HepG2 (cell line): Measurements from ENCODE around the gene BMPER.

Experiments used
- CHD2 ChIP-seq: IDR thresholded peaks from 2 replicates; pipeline ENCODE4 v1.6.1; 2011; ENCODE audit warnings: low read depth, low read length, improper control_type of control experiment
- PTBP1 ChIP-seq: fragments of 200-400 bp; formaldehyde crosslinking; IDR thresholded peaks from 2 replicates; pipeline ENCODE4 v1.6.1; 2018; ENCODE audit warnings: low read length, low read depth; ENCODE audit not compliant: poor library complexity, severe bottlenecking
- ZNF225 ChIP-seq: sonication (generic); formaldehyde crosslinking; IDR thresholded peaks from 2 replicates; pipeline ENCODE4 v1.4.0; 2020; ENCODE audit warnings: mild to moderate bottlenecking, missing genetic modification reagents
- ZNF572 ChIP-seq: sonication (generic); formaldehyde crosslinking; IDR thresholded peaks from 2 replicates; pipeline ENCODE4 v1.5.1; 2020; ENCODE audit warnings: mild to moderate bottlenecking, missing genetic modification reagents
- ZNF670 ChIP-seq: sonication (generic); formaldehyde crosslinking; IDR thresholded peaks from 2 replicates; pipeline ENCODE4 v1.8.0; 2022; ENCODE audit warnings: mild to moderate bottlenecking, missing genetic modification reagents, borderline replicate concordance
- TF ChIP-seq, protein P1 (sequence below): sonication (generic); formaldehyde crosslinking; IDR thresholded peaks from 2 replicates; pipeline ENCODE4 v1.4.0; 2020; ENCODE audit warnings: low read depth, mild to moderate bottlenecking, missing genetic modification reagents
- TF ChIP-seq, protein P2 (sequence below): sonication (generic); IDR thresholded peaks from 2 replicates; pipeline ENCODE4 v1.6.1; 2016; ENCODE audit warnings: low read depth, borderline replicate concordance

DNA sequence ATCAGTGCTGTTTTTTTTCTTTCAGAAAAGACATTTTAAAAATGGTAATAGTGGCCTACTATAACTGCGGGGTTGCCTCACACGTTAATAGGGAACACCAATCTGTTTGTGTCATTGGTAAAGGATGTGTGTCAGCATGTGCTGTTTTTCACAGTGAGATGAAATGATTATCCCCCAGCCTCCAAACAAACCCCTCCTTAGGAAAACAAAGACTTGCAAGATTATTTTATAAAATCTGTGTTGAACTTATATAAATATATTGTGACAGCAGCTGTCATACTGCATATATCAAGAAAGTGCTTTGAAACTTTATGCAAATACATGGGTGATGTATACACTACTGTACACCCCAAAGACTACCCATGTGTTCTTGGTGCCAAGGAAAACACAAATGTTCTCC, 125.8 kb downstream of the BMPER start:
- TF ChIP-seq, protein P1, sequence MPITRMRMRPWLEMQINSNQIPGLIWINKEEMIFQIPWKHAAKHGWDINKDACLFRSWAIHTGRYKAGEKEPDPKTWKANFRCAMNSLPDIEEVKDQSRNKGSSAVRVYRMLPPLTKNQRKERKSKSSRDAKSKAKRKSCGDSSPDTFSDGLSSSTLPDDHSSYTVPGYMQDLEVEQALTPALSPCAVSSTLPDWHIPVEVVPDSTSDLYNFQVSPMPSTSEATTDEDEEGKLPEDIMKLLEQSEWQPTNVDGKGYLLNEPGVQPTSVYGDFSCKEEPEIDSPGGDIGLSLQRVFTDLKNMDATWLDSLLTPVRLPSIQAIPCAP (CRISPR knock-in tag), result no peak
- TF ChIP-seq CHD2 (no peak), ZNF225 (CRISPR knock-in tag) (no peak), ZNF670 (CRISPR knock-in tag) (no peak), PTBP1 (no peak), ZNF572 (no peak)
- TF ChIP-seq, protein P2, sequence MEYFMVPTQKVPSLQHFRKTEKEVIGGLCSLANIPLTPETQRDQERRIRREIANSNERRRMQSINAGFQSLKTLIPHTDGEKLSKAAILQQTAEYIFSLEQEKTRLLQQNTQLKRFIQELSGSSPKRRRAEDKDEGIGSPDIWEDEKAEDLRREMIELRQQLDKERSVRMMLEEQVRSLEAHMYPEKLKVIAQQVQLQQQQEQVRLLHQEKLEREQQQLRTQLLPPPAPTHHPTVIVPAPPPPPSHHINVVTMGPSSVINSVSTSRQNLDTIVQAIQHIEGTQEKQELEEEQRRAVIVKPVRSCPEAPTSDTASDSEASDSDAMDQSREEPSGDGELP, result no peak
